ENCODE measurements around the gene NANS.

NANS gene

GRCh38 chr9:98009936-98010335, 46.6 kb upstream of the NANS start:
- H2BK5ac ChIP-seq (ENCODE audit: low read depth, low read length, poor library complexity, severe bottlenecking) = no peak overlapping the region
- no peak overlapping the region for H3K27ac ChIP-seq (ENCODE audit: low read length, poor library complexity, severe bottlenecking)
- H3K4me1 ChIP-seq (ENCODE audit: control insufficient read depth, insufficient read depth, low read depth, low read length) = peaks cover 7% of the 10 kb centered on the region
- no CpG with 5 or more reads among the region's 1 CpG for WGBS
- no peak overlapping the region for H2AK5ac ChIP-seq (ENCODE audit: low read length, severe bottlenecking)
- H3K4ac ChIP-seq (ENCODE audit: low read depth in 1 of 2, low read length in 2 of 2) = no peak overlapping the region
- peaks cover 39 to 96% of the 10 kb centered on the region in 2 experiments for H3K36me3 ChIP-seq (ENCODE audit: control insufficient read depth in 1 of 2, insufficient read depth in 2 of 2, low read depth in 1 of 2, low read length in 2 of 2)
- no peak overlapping the region for H2BK15ac ChIP-seq (ENCODE audit: low read depth, poor library complexity, severe bottlenecking)
- H3K9ac ChIP-seq (ENCODE audit: low read length) = no peak overlapping the region
- peaks cover 26% of the 10 kb centered on the region for H3K79me1 ChIP-seq (replicated peaks; ENCODE audit: low read length, poor library complexity, severe bottlenecking)
- no peak overlapping the region for H3K23ac ChIP-seq (ENCODE audit: low read length in 2 of 2)
- DNase-seq = no peak
- H4K91ac ChIP-seq (ENCODE audit: low read length) = no peak overlapping the region
- no peak overlapping the region for H4K8ac ChIP-seq (ENCODE audit: low read length)
- no peaks in the 10 kb centered on the region for H3K27me3 ChIP-seq (ENCODE audit: control insufficient read depth in 1 of 2, insufficient read depth in 1 of 2, low read length in 2 of 2)
- no peak overlapping the region for H2BK12ac ChIP-seq (ENCODE audit: low read length in 2 of 2)
- H3K9me3 ChIP-seq (ENCODE audit: control insufficient read depth, low read length) = no peaks in the 10 kb centered on the region
- H3K4me3 ChIP-seq (ENCODE audit: insufficient read depth in 1 of 2, low read depth in 1 of 2, low read length in 2 of 2) = no peak overlapping the region
- H2BK120ac ChIP-seq (ENCODE audit: low read depth, low read length) = no peak overlapping the region
- H3K18ac ChIP-seq (ENCODE audit: low read depth in 1 of 2, low read length in 2 of 2) = no peak overlapping the region
- H3K4me2 ChIP-seq (ENCODE audit: low read length, poor library complexity, severe bottlenecking) = no peak overlapping the region
- no peak overlapping the region for H3K14ac ChIP-seq (ENCODE audit: low read length in 2 of 2)
- H2AFZ ChIP-seq (ENCODE audit: low read depth, low read length) = no peak overlapping the region

- H3K9ac ChIP-seq (ENCODE audit: low read length) = no peak overlapping the region
- no peak overlapping the region for H4K8ac ChIP-seq (ENCODE audit: low read length)
- H3K9me3 ChIP-seq (ENCODE audit: control insufficient read depth, low read length) = no peaks in the 10 kb centered on the region
- no peak overlapping the region for H3K18ac ChIP-seq (ENCODE audit: low read depth in 1 of 2, low read length in 2 of 2)
- H3K23ac ChIP-seq (ENCODE audit: low read length in 2 of 2) = no peak overlapping the region
- no peak overlapping the region for H3K14ac ChIP-seq (ENCODE audit: low read length in 2 of 2)
- no peak overlapping the region for H2BK120ac ChIP-seq (ENCODE audit: low read depth, low read length)
- no peak overlapping the region for H3K4me2 ChIP-seq (ENCODE audit: low read length, poor library complexity, severe bottlenecking)
- peaks cover 25% of the 10 kb centered on the region for H3K79me1 ChIP-seq (replicated peaks; ENCODE audit: low read length, poor library complexity, severe bottlenecking)
- H2AFZ ChIP-seq (ENCODE audit: low read depth, low read length) = no peak overlapping the region
- H2BK5ac ChIP-seq (ENCODE audit: low read depth, low read length, poor library complexity, severe bottlenecking) = no peak overlapping the region
- H3K4ac ChIP-seq (ENCODE audit: low read depth in 1 of 2, low read length in 2 of 2) = no peak overlapping the region
- WGBS = 80% methylated on average over 2 of the region's 2 CpGs
- peaks cover 7% of the 10 kb centered on the region for H3K4me1 ChIP-seq (ENCODE audit: control insufficient read depth, insufficient read depth, low read depth, low read length)
- H3K27ac ChIP-seq (ENCODE audit: low read length, poor library complexity, severe bottlenecking) = no peak overlapping the region
- H2BK15ac ChIP-seq (ENCODE audit: low read depth, poor library complexity, severe bottlenecking) = no peak overlapping the region
- H2AK5ac ChIP-seq (ENCODE audit: low read length, severe bottlenecking) = no peak overlapping the region
- no peak overlapping the region for H3K4me3 ChIP-seq (ENCODE audit: insufficient read depth in 1 of 2, low read depth in 1 of 2, low read length in 2 of 2)
- H2BK12ac ChIP-seq (ENCODE audit: low read length in 2 of 2) = no peak overlapping the region
- no peak overlapping the region for H4K91ac ChIP-seq (ENCODE audit: low read length)
- H3K27me3 ChIP-seq (ENCODE audit: control insufficient read depth in 1 of 2, insufficient read depth in 1 of 2, low read length in 2 of 2) = no peaks in the 10 kb centered on the region
- H3K36me3 ChIP-seq (ENCODE audit: control insufficient read depth in 1 of 2, insufficient read depth in 2 of 2, low read depth in 1 of 2, low read length in 2 of 2) = peaks cover 35 to 96% of the 10 kb centered on the region in 2 experiments
- peak; percentile 13 for DNase-seq
Observed at GRCh38 chr9:98010445-98010844, 46.1 kb upstream of the NANS start.

- Histone ChIP-seq H2BK12ac (ENCODE audit: low read length in 2 of 2) (no peak overlapping the region), H2BK5ac (ENCODE audit: low read depth, low read length, poor library complexity, severe bottlenecking) (no peak overlapping the region), H3K4me1 (ENCODE audit: control insufficient read depth, insufficient read depth, low read depth, low read length) (peaks cover 7% of the 10 kb centered on the region), H3K18ac (ENCODE audit: low read depth in 1 of 2, low read length in 2 of 2) (no peak overlapping the region), H3K27ac (ENCODE audit: low read length, poor library complexity, severe bottlenecking) (no peak overlapping the region), H2BK15ac (ENCODE audit: low read depth, poor library complexity, severe bottlenecking) (no peak overlapping the region), H3K4me2 (ENCODE audit: low read length, poor library complexity, severe bottlenecking) (no peak overlapping the region), H3K9me3 (ENCODE audit: control insufficient read depth, low read length) (no peaks in the 10 kb centered on the region), H2AK5ac (ENCODE audit: low read length, severe bottlenecking) (no peak overlapping the region), H3K4ac (ENCODE audit: low read depth in 1 of 2, low read length in 2 of 2) (no peak overlapping the region), H2BK120ac (ENCODE audit: low read depth, low read length) (no peak overlapping the region), H4K8ac (ENCODE audit: low read length) (no peak overlapping the region), H3K14ac (ENCODE audit: low read length in 2 of 2) (no peak overlapping the region), H3K79me1 (replicated peaks; ENCODE audit: low read length, poor library complexity, severe bottlenecking) (peaks cover 22% of the 10 kb centered on the region), H3K4me3 (ENCODE audit: insufficient read depth in 1 of 2, low read depth in 1 of 2, low read length in 2 of 2) (no peak overlapping the region), H3K27me3 (ENCODE audit: control insufficient read depth in 1 of 2, insufficient read depth in 1 of 2, low read length in 2 of 2) (no peaks in the 10 kb centered on the region), H3K36me3 (ENCODE audit: control insufficient read depth in 1 of 2, insufficient read depth in 2 of 2, low read depth in 1 of 2, low read length in 2 of 2) (peaks cover 29 to 96% of the 10 kb centered on the region in 2 experiments), H3K9ac (ENCODE audit: low read length) (no peak overlapping the region), H3K23ac (ENCODE audit: low read length in 2 of 2) (no peak overlapping the region), H2AFZ (ENCODE audit: low read depth, low read length) (no peak overlapping the region), H4K91ac (ENCODE audit: low read length) (no peak overlapping the region)
- no peak for DNase-seq
- 98% methylated on average over 5 of the region's 7 CpGs for WGBS
Observed at GRCh38 chr9:98011122-98011521, 45.4 kb upstream of the NANS start.

- no peak for DNase-seq
- Histone ChIP-seq H3K23ac (ENCODE audit: low read length in 2 of 2) (no peak overlapping the region), H3K18ac (ENCODE audit: low read depth in 1 of 2, low read length in 2 of 2) (no peak overlapping the region), H3K4me1 (ENCODE audit: control insufficient read depth, insufficient read depth, low read depth, low read length) (no peaks in the 10 kb centered on the region), H3K9ac (ENCODE audit: low read length) (no peak overlapping the region), H3K4me3 (ENCODE audit: insufficient read depth in 1 of 2, low read depth in 1 of 2, low read length in 2 of 2) (no peak overlapping the region), H3K14ac (ENCODE audit: low read length in 2 of 2) (no peak overlapping the region), H2BK12ac (ENCODE audit: low read length in 2 of 2) (no peak overlapping the region), H3K4ac (ENCODE audit: low read depth in 1 of 2, low read length in 2 of 2) (no peak overlapping the region), H2BK5ac (ENCODE audit: low read depth, low read length, poor library complexity, severe bottlenecking) (no peak overlapping the region), H2BK120ac (ENCODE audit: low read depth, low read length) (no peak overlapping the region), H3K36me3 (ENCODE audit: control insufficient read depth in 1 of 2, insufficient read depth in 2 of 2, low read depth in 1 of 2, low read length in 2 of 2) (peaks cover 44 to 93% of the 10 kb centered on the region in 2 experiments), H2AK5ac (ENCODE audit: low read length, severe bottlenecking) (no peak overlapping the region), H4K91ac (ENCODE audit: low read length) (no peak overlapping the region), H3K27me3 (ENCODE audit: control insufficient read depth in 1 of 2, insufficient read depth in 1 of 2, low read length in 2 of 2) (no peaks in the 10 kb centered on the region), H3K79me1 (replicated peaks; ENCODE audit: low read length, poor library complexity, severe bottlenecking) (peaks cover 14% of the 10 kb centered on the region), H3K4me2 (ENCODE audit: low read length, poor library complexity, severe bottlenecking) (no peak overlapping the region), H3K27ac (ENCODE audit: low read length, poor library complexity, severe bottlenecking) (no peak overlapping the region), H3K9me3 (ENCODE audit: control insufficient read depth, low read length) (no peaks in the 10 kb centered on the region), H4K8ac (ENCODE audit: low read length) (no peak overlapping the region), H2AFZ (ENCODE audit: low read depth, low read length) (no peak overlapping the region), H2BK15ac (ENCODE audit: low read depth, poor library complexity, severe bottlenecking) (no peak overlapping the region)
- 100% methylated on average over 4 of the region's 4 CpGs for WGBS
Observed at GRCh38 chr9:98016137-98016680, 40.3 kb upstream of the NANS start.
